Measurements from ENCODE around the gene DNAI1.

Gene DNAI1

DNA sequence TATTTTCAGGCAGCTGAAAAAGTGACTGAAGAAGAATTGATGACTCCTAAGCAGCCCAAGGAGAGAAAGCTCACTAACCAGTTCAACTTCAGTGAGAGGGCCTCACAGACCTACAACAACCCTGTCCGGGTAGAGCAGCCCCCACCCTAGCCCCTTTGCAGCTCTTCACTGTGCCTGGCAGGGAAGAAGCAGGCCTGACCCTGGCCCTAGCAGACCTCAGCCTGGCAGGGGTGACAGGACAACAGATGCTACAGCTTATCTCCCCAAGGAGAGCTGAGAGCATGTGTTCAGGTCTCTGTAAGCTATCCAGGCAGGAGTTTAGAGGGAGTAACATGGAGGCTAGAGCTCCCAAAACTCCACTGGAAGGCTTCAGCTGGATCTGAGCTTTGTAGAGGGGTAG is 31.8 kb downstream of the DNAI1 start:
- no peak for DNase-seq

DNA sequence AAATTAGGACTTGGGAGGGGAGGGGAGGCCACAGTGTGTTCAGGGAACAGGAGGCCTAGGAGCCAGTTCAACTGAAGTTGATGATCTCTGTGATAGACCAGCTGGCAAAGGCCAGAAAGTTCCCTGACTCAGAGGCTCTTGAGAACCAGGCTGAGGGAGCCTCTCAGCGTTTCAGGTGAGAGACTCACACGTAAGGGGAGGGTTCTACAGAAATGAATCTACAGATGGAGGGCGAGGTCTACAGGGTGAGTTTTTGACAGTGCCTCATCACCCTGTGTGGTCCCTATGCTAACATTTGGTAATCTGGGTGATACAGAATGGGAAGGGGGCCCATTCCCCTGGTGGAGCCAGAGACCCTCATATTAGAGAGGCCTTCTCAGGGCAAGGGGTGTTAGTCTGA is 32.2 kb downstream of the DNAI1 start:
- no peak for DNase-seq

DNA sequence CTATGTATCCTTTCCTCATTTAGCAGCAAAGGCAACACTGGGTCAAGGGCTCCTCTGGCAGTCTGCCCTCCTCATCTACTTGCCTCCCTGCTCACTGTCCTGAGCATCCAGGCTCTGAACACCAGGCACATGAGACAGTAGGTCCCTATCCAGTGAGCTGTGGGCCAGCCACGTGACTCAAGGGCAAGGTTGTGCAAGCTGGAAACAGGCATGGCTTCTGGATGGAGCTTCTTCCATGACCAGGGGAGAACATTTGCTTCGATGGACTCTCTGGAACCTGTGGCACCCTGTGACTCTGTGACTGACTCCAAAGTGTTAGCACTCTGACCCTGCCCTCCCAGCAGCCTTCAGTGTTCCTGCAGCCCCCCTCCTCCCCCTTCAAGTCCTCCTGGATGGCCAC is 33.0 kb downstream of the DNAI1 start:
- no peak for DNase-seq

DNA sequence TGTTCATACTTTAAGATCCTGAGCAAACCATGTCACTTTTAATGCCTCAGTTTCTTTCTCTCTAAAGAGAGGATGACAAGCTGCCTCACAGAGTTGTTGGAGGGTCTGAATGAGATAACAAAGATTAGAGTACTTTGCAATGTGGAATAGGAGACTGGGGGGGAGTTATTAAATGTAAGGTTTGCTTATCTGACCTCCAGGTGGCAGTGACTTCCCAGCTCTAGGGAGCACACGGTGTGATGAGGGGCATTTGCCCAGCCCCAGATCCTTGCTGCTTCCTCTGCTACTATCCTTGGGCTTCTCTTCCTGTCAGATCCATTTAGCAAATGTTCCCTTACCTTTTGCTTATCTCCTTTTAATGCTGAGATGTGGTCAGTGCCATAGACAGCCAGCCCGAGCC is 33.4 kb downstream of the DNAI1 start:
- DNase-seq: no peak

DNA sequence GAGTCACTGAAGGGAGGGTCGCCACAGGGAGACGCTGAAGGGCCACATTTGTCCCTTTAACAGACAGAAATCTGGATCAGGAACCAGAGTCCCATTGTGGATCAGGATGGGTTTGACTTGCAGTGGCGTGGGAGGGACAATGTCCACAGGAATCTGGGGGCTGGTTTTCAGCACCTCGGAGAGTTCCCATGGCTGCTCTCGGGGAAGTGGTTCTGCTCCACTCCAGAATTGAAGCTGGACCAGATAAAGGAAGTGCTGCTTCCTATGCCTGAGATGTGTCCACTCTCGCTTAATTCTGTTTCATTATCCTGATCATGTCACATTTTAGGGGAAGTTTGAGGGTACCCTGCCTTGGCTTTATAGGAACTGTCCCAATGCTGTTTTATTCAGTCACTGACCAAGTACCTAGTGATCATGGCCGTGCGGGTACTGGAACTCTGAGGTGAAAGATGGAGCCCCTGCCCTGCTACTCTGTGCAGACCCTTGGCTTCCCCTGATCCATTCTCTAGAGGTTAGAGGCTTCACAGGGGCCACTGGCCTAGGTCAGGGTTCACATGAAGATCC is 35.4 kb downstream of the DNAI1 start:
- DNase-seq: peak in 6 of 51 donors; percentile 2 to 40 (median 14)

DNA sequence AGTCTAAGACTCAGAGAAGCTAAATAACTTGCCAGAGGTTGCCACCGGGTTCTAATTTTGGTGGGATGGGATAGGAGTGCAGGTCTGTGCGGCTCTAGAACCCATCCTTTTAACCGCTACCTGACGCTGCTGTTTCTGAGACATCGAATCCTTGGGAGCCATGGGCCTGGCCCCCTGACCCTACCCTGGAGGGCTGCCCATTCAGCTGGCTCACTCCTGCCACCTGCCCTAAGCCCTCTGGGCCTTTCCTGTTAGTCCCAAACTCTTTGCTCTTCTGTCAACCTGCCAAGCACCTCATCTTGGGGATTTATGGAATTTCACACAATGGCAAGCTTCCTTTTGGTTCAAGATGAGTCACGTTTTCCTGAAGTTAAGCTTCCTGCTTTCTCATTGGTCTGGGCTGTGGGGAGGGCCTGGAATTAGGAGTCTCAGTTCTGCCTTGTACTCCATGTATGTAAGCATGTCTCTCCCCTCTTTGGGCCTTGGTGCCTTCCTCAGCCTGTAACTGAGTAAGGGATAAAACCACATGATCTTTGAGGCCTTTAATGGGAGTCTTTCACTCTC is 37.6 kb downstream of the DNAI1 start:
- no peak for DNase-seq

DNA sequence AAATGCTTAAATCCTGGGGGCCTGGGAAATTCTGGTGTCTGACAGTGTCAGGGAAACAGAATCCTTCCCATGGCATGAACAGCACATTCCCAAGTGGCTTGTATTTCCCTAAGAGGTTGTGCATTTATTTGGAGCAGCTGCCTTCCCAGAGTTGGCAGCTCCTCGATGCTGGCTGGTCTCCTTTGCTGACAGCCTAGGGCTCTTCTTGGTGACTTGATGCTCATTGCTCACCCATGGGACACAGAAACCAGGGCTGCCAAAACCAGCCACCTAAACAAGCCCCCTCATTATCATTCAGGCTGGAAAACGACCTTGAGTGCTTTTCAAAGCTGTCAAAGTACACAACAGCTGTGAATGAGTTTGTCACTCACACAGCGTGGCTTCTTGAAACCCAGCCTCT is 39.9 kb downstream of the DNAI1 start:
- peak in 2 of 51 donors; percentile 3 to 18 for DNase-seq

DNA sequence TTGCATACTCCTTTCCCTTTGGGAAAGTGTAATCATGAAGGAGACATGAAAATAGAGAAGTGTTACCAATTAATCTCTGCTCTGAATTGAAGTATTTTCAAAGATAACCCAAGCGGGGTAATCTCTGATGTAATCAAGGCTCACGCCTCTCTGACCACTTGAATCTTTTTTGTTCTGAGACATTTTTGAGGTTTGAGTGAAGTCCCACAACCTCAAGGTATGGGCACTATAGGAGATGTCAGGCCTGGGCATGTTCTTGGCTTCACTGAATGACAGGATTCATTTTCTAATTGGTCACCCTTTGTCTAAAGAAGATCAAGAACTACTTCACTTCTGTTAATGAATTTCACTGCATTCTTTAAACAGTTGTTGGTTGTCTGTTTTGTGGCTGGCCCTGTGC is 40.5 kb downstream of the DNAI1 start:
- DNase-seq: no peak

DNA sequence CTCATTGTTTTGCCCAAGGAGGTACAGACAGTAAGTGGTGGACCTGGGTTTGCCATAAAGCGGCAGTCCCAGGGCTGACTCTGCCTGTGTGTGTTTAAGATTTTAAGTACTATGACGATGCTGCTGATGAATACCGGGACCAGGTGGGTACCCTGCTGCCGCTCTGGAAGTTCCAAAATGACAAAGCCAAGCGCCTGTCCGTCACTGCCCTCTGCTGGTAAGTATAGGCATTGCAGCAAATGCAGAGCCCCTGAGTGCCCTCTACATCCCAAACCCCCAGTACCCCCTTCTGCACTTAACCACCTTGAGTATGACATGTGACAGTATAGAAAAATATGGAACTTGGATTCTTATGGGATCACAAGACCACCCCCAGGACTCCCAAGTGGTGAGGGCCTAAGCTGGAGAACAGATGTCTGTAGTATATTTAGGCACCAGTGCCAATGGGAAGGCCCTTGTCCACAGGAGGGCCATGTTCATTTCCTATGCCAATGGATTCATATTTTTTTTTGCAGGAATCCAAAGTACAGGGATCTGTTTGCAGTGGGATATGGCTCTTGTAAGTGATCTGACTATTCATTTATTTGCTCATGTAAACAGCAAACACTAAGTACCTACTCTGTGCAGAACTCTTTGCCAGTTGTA is 42.1 kb downstream of the DNAI1 start:
- peak in 41 of 51 donors; percentile 16 to 81 (median 39) for DNase-seq

DNA sequence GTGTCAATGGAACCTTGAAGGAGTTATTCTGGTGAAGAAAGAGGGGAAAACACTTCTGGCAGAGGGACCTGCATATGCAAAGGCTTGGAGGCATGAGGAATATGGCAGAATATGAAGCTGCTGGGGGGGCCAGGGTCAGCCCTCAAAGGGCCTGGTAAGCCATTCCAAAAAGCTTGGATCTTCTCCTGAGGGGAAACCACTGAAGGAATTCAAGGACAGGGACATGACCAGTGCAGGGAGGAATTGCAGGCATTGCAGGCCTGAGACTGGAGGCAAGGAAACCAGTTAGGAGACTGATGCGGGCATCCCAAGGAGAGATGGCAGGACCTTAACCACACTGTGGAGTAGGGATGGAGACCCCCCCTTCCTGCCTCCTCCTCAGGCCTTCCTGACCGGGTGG is 42.8 kb downstream of the DNAI1 start:
- DNase-seq: peak in 1 of 51 donors; percentile 46

DNA sequence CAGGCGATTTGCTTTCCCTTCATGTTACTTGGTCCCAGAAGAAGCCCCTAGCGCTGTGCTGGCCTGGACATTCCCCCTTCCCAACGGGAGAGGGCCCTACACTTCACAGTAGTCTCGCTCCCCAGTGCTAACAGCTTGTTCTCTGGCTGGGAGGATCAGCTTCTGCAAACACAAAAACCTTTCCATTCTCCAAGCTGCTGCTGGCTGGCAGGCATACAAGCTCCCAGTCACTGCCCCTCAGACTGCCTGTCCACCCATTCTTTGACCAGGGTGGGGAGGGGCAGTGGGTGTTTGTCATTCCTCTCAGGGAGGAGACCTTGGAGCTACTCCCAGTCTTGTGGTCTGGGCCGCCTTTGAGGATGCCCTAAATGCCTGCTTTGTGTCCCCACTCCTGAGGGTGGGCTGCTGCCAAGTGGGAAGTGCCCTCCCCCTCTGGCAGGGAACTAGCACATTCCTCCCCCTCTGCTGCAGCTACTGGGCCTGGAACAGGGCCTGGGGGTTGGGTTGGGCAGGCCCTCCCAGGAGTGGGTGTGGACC is 43.4 kb downstream of the DNAI1 start:
- peak; percentile 35 to 100 (median 94) for DNase-seq

DNA sequence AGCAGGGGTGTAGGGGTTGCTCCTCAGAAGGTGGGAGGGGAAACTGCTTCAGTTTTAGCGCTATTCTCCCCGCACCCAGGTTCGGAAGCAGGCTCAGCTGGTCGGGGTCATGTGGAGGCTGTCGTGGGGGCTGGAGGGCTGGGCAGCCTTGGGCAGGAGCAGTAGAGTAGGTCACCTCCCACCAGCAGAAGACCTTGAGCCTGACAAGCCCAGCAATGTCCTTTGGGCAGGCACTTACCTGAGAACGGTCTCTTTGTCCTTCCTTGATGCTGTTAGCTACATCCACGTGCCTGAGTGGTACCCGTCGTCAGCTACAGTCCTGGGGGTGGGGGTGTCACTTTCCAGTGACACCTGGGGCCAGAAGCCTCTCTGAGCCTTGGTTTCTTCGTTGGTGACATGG is 43.9 kb downstream of the DNAI1 start:
- DNase-seq: peak in 1 of 51 donors; percentile 65

DNA sequence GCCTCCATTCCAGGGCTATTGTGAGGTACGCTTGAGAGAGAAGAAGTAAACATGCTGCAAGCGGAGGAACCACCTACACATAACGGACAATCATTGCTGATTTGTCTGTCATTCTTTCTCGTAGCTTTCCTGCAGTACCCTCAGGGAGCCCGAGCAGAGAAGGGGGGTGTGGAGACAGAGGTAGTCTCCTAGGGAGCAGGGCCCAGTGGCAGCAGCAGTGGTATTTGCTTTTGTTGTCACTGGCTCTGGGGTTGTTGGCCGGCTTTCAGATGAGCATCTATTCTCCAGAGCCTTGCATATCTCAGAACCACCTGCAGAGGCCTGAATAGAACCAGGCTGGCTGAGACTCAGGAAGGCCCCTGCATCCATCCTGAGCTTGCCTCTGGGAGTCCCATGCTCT is 44.3 kb downstream of the DNAI1 start:
- peak in 15 of 51 donors; percentile 18 to 62 (median 36) for DNase-seq

DNA sequence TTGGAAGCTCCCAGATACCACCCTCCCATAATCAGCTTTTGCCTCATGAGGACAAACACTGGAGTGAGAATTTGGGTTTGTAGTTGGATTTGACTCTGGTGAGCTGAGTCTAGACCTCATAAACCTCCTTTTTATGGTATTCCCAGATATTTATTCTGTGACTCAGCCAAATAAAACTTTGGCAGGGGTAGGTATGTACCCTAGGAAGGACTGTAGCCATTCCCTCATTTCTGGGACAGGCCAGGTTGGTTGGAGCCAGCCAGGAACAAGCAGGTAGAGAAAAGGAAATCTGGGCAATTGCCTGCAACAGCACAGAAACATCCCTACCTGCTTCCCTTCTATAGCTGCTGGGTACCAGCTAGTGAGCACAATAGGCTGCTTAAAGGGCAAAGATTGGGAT is 44.8 kb downstream of the DNAI1 start:
- DNase-seq: no peak

DNA sequence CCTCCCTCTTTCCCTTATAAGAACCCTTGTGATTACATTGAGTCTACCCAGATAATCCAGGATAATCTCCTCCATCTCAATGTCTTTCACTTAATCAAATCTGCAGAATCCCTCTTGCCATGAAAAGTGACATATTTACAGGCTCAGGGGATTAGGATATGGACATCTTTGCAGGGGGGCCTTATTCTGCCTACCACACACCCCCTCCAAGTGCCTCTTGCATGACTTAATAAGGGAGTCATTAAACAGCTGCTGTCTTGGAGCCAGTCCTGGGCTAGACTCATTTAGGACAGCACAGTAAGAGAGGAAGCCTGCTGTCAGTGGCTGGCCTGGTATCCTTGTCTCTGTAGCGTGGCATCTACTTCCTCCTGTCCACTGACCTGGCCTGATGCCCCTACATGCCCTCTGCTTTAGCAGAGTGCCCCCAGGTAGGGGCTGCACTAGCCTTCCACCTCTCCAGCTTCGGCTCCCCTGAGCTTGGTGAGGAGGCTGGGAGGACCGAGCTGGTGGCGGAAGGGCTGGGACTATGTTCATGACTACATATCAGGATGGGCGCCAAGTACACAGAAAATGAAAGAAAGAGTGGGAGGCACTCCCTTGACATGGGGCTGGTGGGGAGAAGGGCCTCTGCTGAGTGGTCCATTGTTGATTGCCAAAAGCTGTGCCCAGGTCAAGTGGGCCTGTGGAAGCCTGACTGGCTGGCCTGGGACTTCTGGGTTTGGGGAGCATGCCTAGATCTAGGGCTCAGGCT is 46.9 kb downstream of the DNAI1 start:
- DNase-seq: no peak

DNA sequence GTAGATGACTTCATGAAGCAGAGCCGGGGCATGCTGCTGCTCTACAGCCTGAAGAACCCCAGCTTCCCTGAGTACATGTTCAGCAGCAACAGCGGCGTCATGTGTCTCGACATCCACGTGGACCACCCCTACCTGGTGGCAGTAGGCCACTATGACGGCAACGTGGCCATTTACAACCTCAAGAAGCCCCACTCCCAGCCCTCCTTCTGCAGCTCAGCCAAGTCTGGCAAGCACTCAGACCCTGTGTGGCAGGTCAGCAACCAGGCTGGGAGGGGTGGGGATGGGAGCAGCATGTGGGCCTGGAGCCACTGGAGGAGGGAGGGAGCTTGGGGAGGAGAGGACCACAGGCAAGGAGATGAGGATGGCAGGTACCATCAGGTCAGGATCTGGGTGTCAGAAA is 48.0 kb downstream of the DNAI1 start:
- DNase-seq: peak in 2 of 51 donors; percentile 11 to 23

DNA sequence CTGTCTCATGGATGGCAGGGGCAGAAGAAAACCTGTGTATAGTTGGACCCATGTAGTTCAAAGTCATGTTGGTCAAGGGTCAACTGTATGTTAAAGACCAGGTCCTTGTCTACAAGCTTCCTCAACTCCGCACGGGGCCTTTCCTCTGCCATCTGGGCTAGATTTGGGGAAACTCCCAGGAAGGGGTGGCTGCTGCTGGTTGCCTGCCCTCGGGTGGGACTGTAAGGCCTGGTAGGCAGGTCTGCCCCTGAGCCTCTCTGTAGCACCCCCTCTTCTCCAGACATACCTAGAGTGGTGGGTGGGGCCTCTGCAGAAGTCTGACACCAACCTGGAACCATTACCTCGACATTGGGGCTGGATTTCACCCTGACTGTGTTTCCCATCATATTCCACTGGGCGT is 49.0 kb downstream of the DNAI1 start:
- no peak for DNase-seq

DNA sequence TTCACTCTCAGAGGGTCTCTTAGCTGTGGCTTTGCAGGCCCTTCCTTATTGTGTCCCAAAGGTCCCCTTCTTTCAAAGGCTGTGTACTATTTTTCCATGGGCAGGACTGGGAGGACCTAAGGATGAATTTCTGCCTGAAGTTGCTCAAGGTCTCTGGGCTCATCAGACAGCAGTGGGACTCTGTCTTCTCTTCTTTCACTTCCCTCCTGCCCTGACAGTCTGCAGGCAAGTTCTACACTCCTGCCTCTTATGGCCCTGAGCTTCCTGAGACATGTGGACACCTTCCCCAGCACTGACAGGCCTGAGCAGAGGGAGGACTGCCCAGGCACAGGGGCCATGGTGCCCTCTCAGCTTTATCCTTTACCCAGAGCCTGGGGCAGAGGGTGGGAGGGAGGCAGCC is 49.4 kb downstream of the DNAI1 start:
- no peak for DNase-seq

DNA sequence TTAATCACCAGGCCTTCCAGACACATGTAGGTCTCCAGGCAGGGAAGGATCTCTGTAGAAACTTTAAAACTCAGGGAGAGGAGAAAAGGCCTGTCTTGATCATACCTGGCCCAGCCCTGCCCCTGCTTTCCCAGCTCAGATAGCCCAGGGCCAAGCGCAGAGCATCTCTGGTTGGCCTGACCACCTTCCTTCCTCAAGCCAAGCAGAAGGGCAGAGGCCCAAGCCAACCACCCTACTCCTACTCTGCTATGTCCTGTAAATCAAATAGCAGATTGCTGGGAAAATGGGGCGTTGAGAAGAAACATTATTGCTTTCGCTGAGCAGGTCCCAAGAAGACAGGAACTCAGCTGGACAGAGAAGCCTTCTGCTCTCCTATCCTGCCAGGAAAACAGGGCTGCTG is 49.9 kb downstream of the DNAI1 start:
- no peak for DNase-seq

DNA sequence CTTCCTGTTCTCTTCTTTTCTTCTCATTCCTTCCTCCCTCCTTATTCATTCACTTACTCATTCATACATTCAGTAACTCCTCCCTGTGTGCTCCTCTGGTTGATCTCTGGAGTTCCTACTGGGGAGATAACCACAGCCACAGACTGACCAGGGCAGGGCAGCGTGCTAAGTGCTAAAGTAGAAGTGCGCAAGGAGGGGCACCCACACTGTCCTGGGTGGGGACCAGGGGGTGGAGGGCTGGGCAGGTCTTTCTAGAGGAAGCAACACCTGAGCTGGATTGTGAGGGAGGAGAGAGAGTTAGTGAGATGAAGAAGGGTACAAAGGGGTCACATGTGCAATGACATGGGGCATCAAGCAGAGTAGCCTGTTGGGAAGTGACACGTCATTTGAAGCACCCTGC is 50.3 kb downstream of the DNAI1 start:
- DNase-seq: no peak

DNA sequence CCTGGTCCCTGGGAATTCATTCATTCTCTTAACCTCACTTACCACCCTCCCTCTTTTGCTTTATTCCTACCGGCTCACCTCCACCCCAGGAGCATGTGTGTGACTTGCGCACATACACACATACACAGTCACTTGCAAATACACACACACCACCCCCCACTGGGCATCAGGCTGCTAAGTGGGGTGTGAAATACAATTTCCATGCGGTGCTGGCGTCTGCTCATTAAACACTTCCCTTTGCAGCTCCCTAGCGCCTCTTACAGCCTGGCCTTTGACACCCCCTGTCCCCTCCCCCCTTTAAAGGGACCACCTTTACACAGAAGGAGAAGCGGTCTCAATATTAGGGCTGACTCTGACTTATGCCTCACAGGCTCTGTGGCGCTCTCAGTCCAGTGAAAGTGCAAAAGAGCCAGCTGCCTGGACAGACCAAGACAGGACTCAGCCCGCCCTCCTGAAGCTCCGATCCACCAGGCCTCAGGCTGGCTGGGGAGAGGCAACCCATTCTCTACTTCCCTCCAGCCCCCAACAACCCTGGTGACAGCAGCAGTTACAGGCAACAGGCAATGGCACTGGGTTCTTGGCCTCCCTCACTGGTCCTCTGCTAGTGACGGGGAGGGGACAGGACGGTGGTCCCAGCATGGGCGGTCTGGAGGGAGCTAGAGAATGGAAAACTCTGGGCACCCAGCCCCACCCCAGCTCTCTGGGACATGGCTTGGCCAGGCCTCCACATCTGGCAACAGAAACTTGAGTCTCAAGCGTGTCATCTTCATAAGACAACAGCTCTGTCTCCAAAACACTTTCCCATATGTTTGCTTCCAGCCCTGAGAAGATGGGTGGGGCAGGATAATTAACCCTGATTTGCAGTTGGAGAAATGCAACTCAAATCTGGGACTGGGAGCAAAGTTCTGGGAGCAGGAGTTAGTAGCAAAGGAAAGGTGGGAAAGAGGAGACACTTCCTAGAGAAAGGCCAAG is 52.2 kb downstream of the DNAI1 start:
- peak in 1 of 51 donors; percentile 30 for DNase-seq
